Thoracic aorta (tissue), 2 donors: Measurements from ENCODE around the gene BPIFB4. TPM values are rescaled to one million over a fixed set of nuclear protein-coding genes. Genes with fewer than 3 reads are reported as not detected.

ENCODE experiments used
- ATAC-seq: fragments of 150-250 bp; one replicate; pipeline ENCODE4 v1.8.0; 2017; ENCODE audit warnings: low read depth; ENCODE audit not compliant: insufficient number of reproducible peaks, low FRiP score
- DNase-seq: peaks from one replicate; pipeline ENCODE4 v3.0.0-alpha.2; 2020; ENCODE audit warnings: low spot score
- H3K27ac ChIP-seq, 2 donors: fragments of 200-600 bp; sonication (generic); 1 replicate in 1 of 2; 2 replicates in 1 of 2; pipeline ENCODE4 v1.5.1; 2016; ENCODE audit warnings: mild to moderate bottlenecking in 2 of 2, moderate library complexity in 2 of 2
- H3K27me3 ChIP-seq: fragments of 200-600 bp; sonication (generic); replicated peaks from 2 replicates; pipeline ENCODE4 v1.6.0; 2016; ENCODE audit warnings: mild to moderate bottlenecking; ENCODE audit not compliant: insufficient read depth
- H3K36me3 ChIP-seq: fragments of 200-600 bp; sonication (generic); one replicate; pipeline ENCODE4 v1.5.1; 2016
- H3K4me1 ChIP-seq, 2 donors: fragments of 200-600 bp; sonication (generic); 1 replicate in 1 of 2; 2 replicates in 1 of 2; pipeline versions ENCODE4 v1.5.1 to v1.6.0; 2016; ENCODE audit warnings: low read depth in 2 of 2, mild to moderate bottlenecking in 1 of 2; ENCODE audit not compliant: control insufficient read depth in 1 of 2
- H3K4me3 ChIP-seq: fragments of 200-600 bp; sonication (generic); 2 replicates; pipeline ENCODE4 v1.5.1; 2016; ENCODE audit warnings: mild to moderate bottlenecking
- H3K9me3 ChIP-seq: fragments of 200-600 bp; sonication (generic); 2 replicates; pipeline ENCODE4 v1.5.1; 2016
- total RNA-seq, 2 donors: library from RNA; depleted of rRNA; stranded (reverse); fragments of >200 nt; gene quantifications; one replicate each; pipeline versions ENCODE4 v1.1.0 to v1.2.3, GENCODE V29; 2016
- TF ChIP-seq, protein P1 (sequence below): fragments of 200-600 bp; sonication (generic); IDR thresholded peaks from one replicate; pipeline ENCODE4 v1.5.1; 2019; ENCODE audit warnings: antibody characterized with exemption

Gene BPIFB4
- total RNA-seq, 2 donors from 2014 or later, result not detected

DNA sequence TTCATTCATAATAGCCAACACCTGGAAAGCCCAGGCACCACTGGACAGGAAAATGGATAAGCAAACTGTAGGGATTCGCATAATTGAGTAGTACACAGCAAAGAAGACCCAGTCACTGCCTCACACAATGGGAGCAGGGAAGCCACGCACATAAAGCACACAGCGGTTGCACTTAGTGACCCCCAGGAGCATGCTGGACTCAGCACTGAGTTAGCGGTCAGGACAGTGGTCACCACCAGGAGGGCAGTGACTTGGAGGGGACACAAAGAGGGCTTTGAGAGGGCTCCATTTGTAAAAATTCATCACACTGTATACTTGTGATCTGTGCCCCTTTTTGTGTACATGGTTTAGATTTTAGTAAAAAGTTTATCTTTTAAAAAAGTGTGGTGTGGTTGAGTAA lies 28.1 kb upstream of the BPIFB4 start:
- no peak overlapping the region for H3K4me3 ChIP-seq
- no peaks in the 10 kb centered on the region for H3K9me3 ChIP-seq

GRCh38 chr20:33053291-33054106 lies 25.9 kb upstream of the BPIFB4 start, which contains the start of gene BPIFB3:
BPIFB3 (plus strand) TSS chr20:33053903; CDS start chr20:33055436, 1,533 bp downstream.
- DNase-seq, result no peak
- Histone ChIP-seq H3K27ac (no peak within 1 kb of the TSS), H3K9me3 (no peaks in the 10 kb centered on the region), H3K36me3 (no peaks in the 10 kb centered on the region), H3K4me3 (no peak within 1 kb of the TSS), H3K27me3 (no peaks in the 10 kb centered on the region), H3K4me1 (no peaks in the 10 kb centered on the region)
- TF ChIP-seq, protein P1, sequence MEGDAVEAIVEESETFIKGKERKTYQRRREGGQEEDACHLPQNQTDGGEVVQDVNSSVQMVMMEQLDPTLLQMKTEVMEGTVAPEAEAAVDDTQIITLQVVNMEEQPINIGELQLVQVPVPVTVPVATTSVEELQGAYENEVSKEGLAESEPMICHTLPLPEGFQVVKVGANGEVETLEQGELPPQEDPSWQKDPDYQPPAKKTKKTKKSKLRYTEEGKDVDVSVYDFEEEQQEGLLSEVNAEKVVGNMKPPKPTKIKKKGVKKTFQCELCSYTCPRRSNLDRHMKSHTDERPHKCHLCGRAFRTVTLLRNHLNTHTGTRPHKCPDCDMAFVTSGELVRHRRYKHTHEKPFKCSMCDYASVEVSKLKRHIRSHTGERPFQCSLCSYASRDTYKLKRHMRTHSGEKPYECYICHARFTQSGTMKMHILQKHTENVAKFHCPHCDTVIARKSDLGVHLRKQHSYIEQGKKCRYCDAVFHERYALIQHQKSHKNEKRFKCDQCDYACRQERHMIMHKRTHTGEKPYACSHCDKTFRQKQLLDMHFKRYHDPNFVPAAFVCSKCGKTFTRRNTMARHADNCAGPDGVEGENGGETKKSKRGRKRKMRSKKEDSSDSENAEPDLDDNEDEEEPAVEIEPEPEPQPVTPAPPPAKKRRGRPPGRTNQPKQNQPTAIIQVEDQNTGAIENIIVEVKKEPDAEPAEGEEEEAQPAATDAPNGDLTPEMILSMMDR, result no peak
- no peak for ATAC-seq

More for the DNA sequence above, 28.1 kb upstream of the BPIFB4 start:
- Histone ChIP-seq H3K27ac (no peak overlapping the region), H3K27me3 (no peaks in the 10 kb centered on the region), H3K4me1 (no peaks in the 10 kb centered on the region), H3K36me3 (no peaks in the 10 kb centered on the region)
- DNase-seq (no peak), ATAC-seq (no peak)
- TF ChIP-seq, protein P1, result no peak

GRCh38 chr20:33054381-33054780 lies 25.1 kb upstream of the BPIFB4 start:
- Histone ChIP-seq H3K36me3 (no peaks in the 10 kb centered on the region), H3K9me3 (no peaks in the 10 kb centered on the region), H3K27me3 (no peaks in the 10 kb centered on the region), H3K4me3 (no peak overlapping the region), H3K4me1 (no peaks in the 10 kb centered on the region), H3K27ac (no peak overlapping the region)
- DNase-seq (no peak), ATAC-seq (no peak)
- TF ChIP-seq, protein P1, result no peak

DNA sequence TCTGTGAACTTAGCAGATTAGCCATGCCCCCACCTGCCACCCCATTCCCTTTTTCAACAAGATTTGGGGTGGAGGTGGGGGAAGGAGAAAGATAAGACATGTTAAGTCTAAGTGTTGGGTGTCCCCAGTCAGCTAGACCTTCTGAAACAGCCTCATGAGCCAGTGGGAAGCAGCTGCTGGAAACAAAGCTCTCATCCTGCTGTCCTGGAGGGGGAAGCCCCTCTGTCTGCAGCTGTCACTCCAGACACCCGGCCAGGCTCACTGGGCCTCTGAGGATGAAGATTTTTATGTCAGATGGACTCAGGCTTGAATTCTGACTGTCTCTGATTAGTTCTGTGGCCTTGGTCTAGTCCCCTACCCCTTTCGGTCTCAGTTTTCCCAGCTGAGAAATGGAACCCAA lies 24.7 kb upstream of the BPIFB4 start:
- ATAC-seq, result no peak
- TF ChIP-seq, protein P1, result no peak

DNA sequence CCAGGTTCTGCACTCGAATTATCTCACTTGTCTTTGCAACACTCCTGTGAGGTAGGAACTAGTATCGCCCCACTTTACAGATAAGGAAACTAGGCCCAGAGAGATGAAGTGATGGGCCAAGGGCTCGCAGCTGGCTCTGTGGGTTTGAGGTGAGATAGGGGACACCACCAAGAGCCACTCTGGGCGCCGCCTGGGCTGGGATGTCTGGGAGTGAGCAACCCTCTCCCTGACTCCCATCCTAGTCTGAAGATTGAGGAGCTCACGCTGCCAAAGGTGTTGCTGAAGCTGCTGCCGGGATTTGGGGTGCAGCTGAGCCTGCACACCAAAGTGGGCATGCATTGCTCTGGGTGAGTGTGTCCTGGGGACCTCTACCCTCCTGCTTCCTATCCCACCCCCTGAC lies 20.3 kb upstream of the BPIFB4 start:
- Histone ChIP-seq H3K27me3 (no peaks in the 10 kb centered on the region), H3K4me1 (no peaks in the 10 kb centered on the region), H3K36me3 (no peaks in the 10 kb centered on the region), H3K4me3 (no peak overlapping the region), H3K27ac (no peak overlapping the region), H3K9me3 (no peaks in the 10 kb centered on the region)
- TF ChIP-seq, protein P1, result no peak
- ATAC-seq (no peak), DNase-seq (no peak)

More for the DNA sequence above, 24.7 kb upstream of the BPIFB4 start:
- Histone ChIP-seq H3K36me3 (no peaks in the 10 kb centered on the region), H3K27ac (no peak overlapping the region), H3K4me1 (no peaks in the 10 kb centered on the region), H3K9me3 (no peaks in the 10 kb centered on the region), H3K27me3 (no peaks in the 10 kb centered on the region), H3K4me3 (no peak overlapping the region)
- no peak for DNase-seq
